Thyroid gland (tissue), 4 donors: ENCODE results near the gene MUC6.

Experiments
- POLR2A ChIP-seq, 2 donors: fragments of 450-650 bp; IDR thresholded peaks; one replicate each; pipeline ENCODE4 v1.6.1; 2017; ENCODE audit warnings: antibody characterized with exemption in 2 of 2, mild to moderate bottlenecking in 2 of 2, moderate library complexity in 1 of 2
- TF ChIP-seq, protein P1 (sequence below), 6 experiments: fragments of 200-600 bp in 3 of 6; fragments of 450-650 bp in 3 of 6; sonication (generic) in 3 of 6; IDR thresholded peaks; one replicate each; pipeline ENCODE4 v1.5.1; 2016 to 2019; ENCODE audit warnings: antibody characterized with exemption in 6 of 6, mild to moderate bottlenecking in 2 of 6, inconsistent platforms in 1 of 6, moderate library complexity in 1 of 6

DNA sequence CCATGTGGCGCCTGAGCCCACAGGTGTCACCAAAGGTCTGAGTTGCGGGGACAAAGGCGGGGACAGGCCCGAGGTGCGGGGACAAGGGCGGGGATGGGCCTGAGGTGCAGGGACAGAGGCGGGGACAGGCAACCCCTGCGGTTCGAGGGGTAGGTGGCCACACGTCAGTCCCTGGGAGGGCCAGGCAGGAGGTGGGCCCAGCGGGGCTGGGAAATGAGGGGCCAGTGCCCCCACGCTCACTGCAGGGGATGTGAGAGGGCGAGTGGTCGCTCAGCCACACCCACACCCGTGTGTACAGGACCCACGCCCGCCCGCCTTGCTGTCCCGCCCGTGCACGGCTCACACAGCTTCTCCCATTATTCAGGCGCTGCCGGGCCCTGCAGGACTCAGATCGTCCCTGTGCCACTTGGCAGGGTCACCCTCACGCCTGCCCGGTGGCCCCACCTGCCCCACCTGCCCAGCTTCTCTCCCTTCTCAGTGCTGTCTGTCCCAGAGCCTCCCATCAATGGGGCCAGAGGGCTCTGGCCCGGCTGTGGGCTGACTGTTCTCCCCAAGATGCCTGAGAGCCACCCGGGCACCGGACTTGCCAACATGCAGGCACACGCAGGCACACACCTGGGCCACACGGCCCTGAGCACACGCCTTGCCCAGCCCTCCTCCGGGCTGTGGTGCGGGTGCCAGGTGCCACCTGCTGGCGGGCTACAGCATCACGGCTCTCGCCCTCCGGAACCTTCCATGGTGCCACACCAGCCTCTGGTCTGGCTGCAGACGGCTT, 14.2 kb upstream of the MUC6 start:
- TF ChIP-seq, protein P1, sequence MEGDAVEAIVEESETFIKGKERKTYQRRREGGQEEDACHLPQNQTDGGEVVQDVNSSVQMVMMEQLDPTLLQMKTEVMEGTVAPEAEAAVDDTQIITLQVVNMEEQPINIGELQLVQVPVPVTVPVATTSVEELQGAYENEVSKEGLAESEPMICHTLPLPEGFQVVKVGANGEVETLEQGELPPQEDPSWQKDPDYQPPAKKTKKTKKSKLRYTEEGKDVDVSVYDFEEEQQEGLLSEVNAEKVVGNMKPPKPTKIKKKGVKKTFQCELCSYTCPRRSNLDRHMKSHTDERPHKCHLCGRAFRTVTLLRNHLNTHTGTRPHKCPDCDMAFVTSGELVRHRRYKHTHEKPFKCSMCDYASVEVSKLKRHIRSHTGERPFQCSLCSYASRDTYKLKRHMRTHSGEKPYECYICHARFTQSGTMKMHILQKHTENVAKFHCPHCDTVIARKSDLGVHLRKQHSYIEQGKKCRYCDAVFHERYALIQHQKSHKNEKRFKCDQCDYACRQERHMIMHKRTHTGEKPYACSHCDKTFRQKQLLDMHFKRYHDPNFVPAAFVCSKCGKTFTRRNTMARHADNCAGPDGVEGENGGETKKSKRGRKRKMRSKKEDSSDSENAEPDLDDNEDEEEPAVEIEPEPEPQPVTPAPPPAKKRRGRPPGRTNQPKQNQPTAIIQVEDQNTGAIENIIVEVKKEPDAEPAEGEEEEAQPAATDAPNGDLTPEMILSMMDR (IDR thresholded peaks at IDR 0.05), result peak; percentile 69 to 98 (median 96)
- TF ChIP-seq POLR2A (IDR thresholded peaks at IDR 0.05), result no peak
